ENCODE results near the gene DEK. TPM values are rescaled to one million over a fixed set of nuclear protein-coding genes. Genes with fewer than 3 reads are reported as not detected.

DEK gene
- polyA plus RNA-seq, 1 of the 3 experiments (the other 2 are of a cell fraction), result 34.2 TPM

GRCh38 chr6:18302561-18303439 is 38.5 kb upstream of the DEK start:
- 73% methylated on average over 8 of the region's 8 CpGs for WGBS (ENCODE audit: low lambda C conversion rate)
- TF ChIP-seq CTCF (IDR thresholded peaks at IDR 0.05), result 0 out of 2 replicates have a peak, but pooled peaks have one; percentile 24
- TF ChIP-seq RAD21 (IDR thresholded peaks at IDR 0.05; ENCODE audit: low read length), result peak; percentile 33; the same call in 1 of the 2 replicates
- no peak for TF ChIP-seq RCOR1 (IDR thresholded peaks at IDR 0.05; ENCODE audit: low read length)
- H2AFZ ChIP-seq (ENCODE audit: low read depth), result no peak overlapping the region; the same call in 1 of the 2 replicates

DNA sequence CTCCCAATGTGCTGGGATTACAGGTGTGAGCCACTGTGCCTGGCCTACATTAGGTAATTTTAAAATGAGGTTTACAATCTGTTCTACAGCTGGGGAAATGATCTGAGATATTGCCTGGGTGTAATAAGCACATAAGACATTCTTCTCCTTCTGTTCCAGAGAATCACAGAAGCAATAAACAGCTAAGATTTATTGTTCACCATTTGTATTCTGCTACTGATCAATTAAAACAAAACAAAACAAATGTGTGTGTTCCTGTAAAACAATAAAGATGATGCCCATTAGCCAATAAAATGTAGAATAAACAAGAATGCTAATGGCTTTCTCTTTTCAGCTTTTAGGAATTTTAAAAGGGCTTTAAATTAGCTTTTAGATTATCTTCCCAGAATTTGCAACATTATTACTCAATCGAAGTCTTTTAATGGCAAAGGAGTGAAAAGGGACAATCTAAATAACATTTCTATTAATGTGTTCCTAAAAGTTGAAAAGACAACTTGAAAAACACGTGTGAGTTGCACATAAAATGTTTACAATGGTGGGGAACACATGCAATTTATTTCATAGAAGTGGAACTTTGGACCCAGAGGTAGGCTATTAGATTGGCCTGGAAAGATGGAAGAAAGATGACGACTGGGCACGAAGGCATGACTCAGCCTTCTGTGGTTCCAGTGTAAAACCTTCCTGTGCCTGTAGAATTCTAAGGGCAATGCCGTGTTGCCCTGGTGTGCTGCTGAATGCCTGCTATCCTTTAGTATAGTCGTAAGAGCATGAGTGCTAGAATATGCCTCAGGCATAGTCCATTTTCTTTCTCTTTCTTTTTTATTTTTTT is 29.0 kb upstream of the DEK start:
- WGBS (ENCODE audit: low lambda C conversion rate), result 55% methylated on average over 6 of the region's 6 CpGs
- TF ChIP-seq CHD2 (IDR thresholded peaks at IDR 0.05; ENCODE audit: low read length, partially characterized antibody) (no peak), YY1 (IDR thresholded peaks at IDR 0.05; ENCODE audit: low read depth) (no peak), FOSL2 (IDR thresholded peaks at IDR 0.05; ENCODE audit: borderline replicate concordance, low read depth) (peak; percentile 17; the same call in 1 of the 2 replicates), ELF1 (IDR thresholded peaks at IDR 0.05) (no peak), SMC3 (IDR thresholded peaks at IDR 0.05; ENCODE audit: low read depth, low read length) (no peak), TEAD4 (IDR thresholded peaks at IDR 0.05; ENCODE audit: borderline replicate concordance, insufficient read depth) (no peak)
- TF ChIP-seq, protein P1, sequence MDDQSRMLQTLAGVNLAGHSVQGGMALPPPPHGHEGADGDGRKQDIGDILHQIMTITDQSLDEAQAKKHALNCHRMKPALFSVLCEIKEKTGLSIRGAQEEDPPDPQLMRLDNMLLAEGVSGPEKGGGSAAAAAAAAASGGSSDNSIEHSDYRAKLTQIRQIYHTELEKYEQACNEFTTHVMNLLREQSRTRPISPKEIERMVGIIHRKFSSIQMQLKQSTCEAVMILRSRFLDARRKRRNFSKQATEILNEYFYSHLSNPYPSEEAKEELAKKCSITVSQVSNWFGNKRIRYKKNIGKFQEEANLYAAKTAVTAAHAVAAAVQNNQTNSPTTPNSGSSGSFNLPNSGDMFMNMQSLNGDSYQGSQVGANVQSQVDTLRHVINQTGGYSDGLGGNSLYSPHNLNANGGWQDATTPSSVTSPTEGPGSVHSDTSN (IDR thresholded peaks at IDR 0.05), result no peak
- no peak overlapping the region for H3K4me3 ChIP-seq (ENCODE audit: low read depth in 2 of 2, low read length in 1 of 2)
- H3K4me1 ChIP-seq (ENCODE audit: control insufficient read depth in 1 of 2, insufficient read depth in 2 of 2, low read depth in 1 of 2, low read length in 1 of 2), result no peaks in the 10 kb centered on the region
- no peak overlapping the region for H3K9ac ChIP-seq
- H4K20me1 ChIP-seq (ENCODE audit: insufficient read depth), result no peaks in the 10 kb centered on the region
- H3F3A ChIP-seq (replicated peaks; ENCODE audit: insufficient read depth), result no peaks in the 10 kb centered on the region
- no peaks in the 10 kb centered on the region for H3K79me2 ChIP-seq (ENCODE audit: insufficient read depth)
- H2AFZ ChIP-seq (ENCODE audit: low read depth), result no peak overlapping the region
- DNase-seq, result no peak
- H3K27ac ChIP-seq (ENCODE audit: low read depth in 2 of 2, low read length in 1 of 2), result no peak overlapping the region
- H3K4me2 ChIP-seq, result no peak overlapping the region
- no peaks in the 10 kb centered on the region for H3K36me3 ChIP-seq (replicated peaks in 1 of 2; ENCODE audit: control insufficient read depth in 1 of 2, insufficient read depth in 2 of 2, low read length in 1 of 2)
- ChIA-PET CTCF (interaction anchor here (1.0 to 1.5 kb wide), 2 partner anchors 9 to 13 kb away, joined by 3 read pairs; no protein-coding TSS in a partner anchor), POLR2A (no interaction called here)
- H3K27me3 ChIP-seq (ENCODE audit: insufficient read depth), result no peaks in the 10 kb centered on the region
- no peaks in the 10 kb centered on the region for H3K9me3 ChIP-seq
- H3K9me2 ChIP-seq, result no peaks in the 10 kb centered on the region

More at GRCh38 chr6:18302561-18303439, 38.5 kb upstream of the DEK start:
- Histone ChIP-seq H3K4me3 (ENCODE audit: low read depth in 2 of 2, low read length in 1 of 2) (no peak overlapping the region; a peak in 1 of 4 replicates), H4K20me1 (ENCODE audit: insufficient read depth) (no peaks in the 10 kb centered on the region), H3K27ac (ENCODE audit: low read depth in 2 of 2, low read length in 1 of 2) (peak overlapping the region in 1 of 2 experiments; percentile 23; a peak in 1 of 4 replicates), H3K27me3 (ENCODE audit: insufficient read depth) (no peaks in the 10 kb centered on the region), H3K9me3 (no peaks in the 10 kb centered on the region), H3K9me2 (no peaks in the 10 kb centered on the region), H3K4me2 (no peak overlapping the region), H3K4me1 (ENCODE audit: control insufficient read depth in 1 of 2, insufficient read depth in 2 of 2, low read depth in 1 of 2, low read length in 1 of 2) (peaks cover 0 to under 1% of the 10 kb centered on the region in 2 experiments; a peak in 1 of 4 replicates), H3K9ac (no peak overlapping the region), H3K79me2 (ENCODE audit: insufficient read depth) (no peaks in the 10 kb centered on the region), H3F3A (replicated peaks; ENCODE audit: insufficient read depth) (peaks cover 7% of the 10 kb centered on the region), H3K36me3 (replicated peaks in 1 of 2; ENCODE audit: control insufficient read depth in 1 of 2, insufficient read depth in 2 of 2, low read length in 1 of 2) (no peaks in the 10 kb centered on the region)
- POLR2A ChIA-PET, result no interaction called here
- CTCF ChIA-PET, result interaction anchor here (0.7 to 1.4 kb wide), 4 partner anchors 8 to 486 kb away, joined by 3 to 4 read pairs (median 4); no protein-coding TSS in a partner anchor
- DNase-seq, result no peak

Data from SK-N-SH (cell line).